Measurements from ENCODE around the gene CNTNAP5.

DNA sequence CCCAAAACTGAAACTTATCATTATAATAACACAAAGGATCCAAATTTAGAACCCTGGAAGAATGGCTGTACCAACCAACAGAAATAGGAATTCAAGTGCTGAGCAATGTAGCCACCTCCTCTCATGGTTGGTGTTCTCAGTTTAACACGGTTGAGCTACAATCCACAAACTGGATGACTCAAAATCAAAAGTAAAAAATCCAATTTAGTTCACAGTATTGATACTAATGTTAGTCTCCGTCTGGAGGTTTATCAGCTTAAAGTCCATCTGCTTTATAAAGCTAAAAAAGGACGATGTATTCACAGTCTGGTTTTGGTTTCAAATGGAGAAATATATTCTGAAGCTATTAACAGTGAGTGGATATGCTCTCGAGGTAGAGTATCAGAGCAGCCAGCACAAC, 40.5 kb downstream of the CNTNAP5 start:
- TF ChIP-seq, protein P1, sequence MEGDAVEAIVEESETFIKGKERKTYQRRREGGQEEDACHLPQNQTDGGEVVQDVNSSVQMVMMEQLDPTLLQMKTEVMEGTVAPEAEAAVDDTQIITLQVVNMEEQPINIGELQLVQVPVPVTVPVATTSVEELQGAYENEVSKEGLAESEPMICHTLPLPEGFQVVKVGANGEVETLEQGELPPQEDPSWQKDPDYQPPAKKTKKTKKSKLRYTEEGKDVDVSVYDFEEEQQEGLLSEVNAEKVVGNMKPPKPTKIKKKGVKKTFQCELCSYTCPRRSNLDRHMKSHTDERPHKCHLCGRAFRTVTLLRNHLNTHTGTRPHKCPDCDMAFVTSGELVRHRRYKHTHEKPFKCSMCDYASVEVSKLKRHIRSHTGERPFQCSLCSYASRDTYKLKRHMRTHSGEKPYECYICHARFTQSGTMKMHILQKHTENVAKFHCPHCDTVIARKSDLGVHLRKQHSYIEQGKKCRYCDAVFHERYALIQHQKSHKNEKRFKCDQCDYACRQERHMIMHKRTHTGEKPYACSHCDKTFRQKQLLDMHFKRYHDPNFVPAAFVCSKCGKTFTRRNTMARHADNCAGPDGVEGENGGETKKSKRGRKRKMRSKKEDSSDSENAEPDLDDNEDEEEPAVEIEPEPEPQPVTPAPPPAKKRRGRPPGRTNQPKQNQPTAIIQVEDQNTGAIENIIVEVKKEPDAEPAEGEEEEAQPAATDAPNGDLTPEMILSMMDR (IDR thresholded peaks at IDR 0.05; ENCODE audit: control extremely low read depth in 1 of 3, insufficient read depth in 1 of 3, low read depth in 1 of 3, low read length in 3 of 3) = no peak
- TF ChIP-seq EP300 (IDR thresholded peaks at IDR 0.05; ENCODE audit: borderline replicate concordance in 1 of 2, low read depth in 2 of 2, low read length in 2 of 2) = no peak

All from H1 (cell line).